ENCODE results near the gene EEF1AKMT1.

EEF1AKMT1 gene
- 0.94 reads per million for total RNA-seq

- peak; percentile 89 for DNase-seq
Observed at GRCh38 chr13:20773194-20774080, at the start of gene EEF1AKMT1. EEF1AKMT1 (minus strand) TSS chr13:20773961; CDS start chr13:20757598, 16,363 bp downstream.

GRCh38 chr13:20823071-20823470, 49.3 kb upstream of the EEF1AKMT1 start:
- no peak for DNase-seq

GRCh38 chr13:20822406-20822805, 48.6 kb upstream of the EEF1AKMT1 start:
- no peak for DNase-seq

- DNase-seq: no peak
Observed at GRCh38 chr13:20819715-20820114, 46.0 kb upstream of the EEF1AKMT1 start.

GRCh38 chr13:20815464-20815863, 41.7 kb upstream of the EEF1AKMT1 start:
- no peak for DNase-seq

- DNase-seq: no peak
Observed at GRCh38 chr13:20814224-20814910, 40.6 kb upstream of the EEF1AKMT1 start.

GRCh38 chr13:20812890-20813289, 39.1 kb upstream of the EEF1AKMT1 start:
- DNase-seq: no peak

GRCh38 chr13:20810808-20811207, 37.0 kb upstream of the EEF1AKMT1 start:
- DNase-seq: no peak

- DNase-seq: no peak
Observed at GRCh38 chr13:20808874-20809273, 35.1 kb upstream of the EEF1AKMT1 start.

GRCh38 chr13:20803180-20803965, 29.6 kb upstream of the EEF1AKMT1 start:
- DNase-seq: no peak

GRCh38 chr13:20801707-20802106, 27.9 kb upstream of the EEF1AKMT1 start:
- DNase-seq: no peak

GRCh38 chr13:20799726-20800416, 26.1 kb upstream of the EEF1AKMT1 start:
- DNase-seq: no peak

- no peak for DNase-seq
Observed at GRCh38 chr13:20798027-20798426, 24.3 kb upstream of the EEF1AKMT1 start.

- DNase-seq: no peak
Observed at GRCh38 chr13:20796791-20797508, 23.2 kb upstream of the EEF1AKMT1 start.

GRCh38 chr13:20789665-20790064, 15.9 kb upstream of the EEF1AKMT1 start:
- DNase-seq: no peak

GRCh38 chr13:20788312-20788711, 14.6 kb upstream of the EEF1AKMT1 start:
- DNase-seq: no peak

GRCh38 chr13:20787180-20787579, 13.4 kb upstream of the EEF1AKMT1 start:
- DNase-seq: no peak

GRCh38 chr13:20782116-20782708, 8.5 kb upstream of the EEF1AKMT1 start:
- DNase-seq: no peak

GRCh38 chr13:20780317-20780716, 6.6 kb upstream of the EEF1AKMT1 start:
- DNase-seq: no peak

GRCh38 chr13:20779405-20779804, 5.6 kb upstream of the EEF1AKMT1 start:
- DNase-seq: no peak

- no peak for DNase-seq
Observed at GRCh38 chr13:20778311-20778710, 4.5 kb upstream of the EEF1AKMT1 start.

All from effector CD4-positive, alpha-beta T cell (primary cell).